Body of pancreas (tissue), 4 donors: Measurements from ENCODE around the gene DNAH5. TPM values are rescaled to one million over a fixed set of nuclear protein-coding genes. Genes with fewer than 3 reads are reported as not detected.

Experiments used
- ATAC-seq: fragments of 150-250 bp; one replicate; pipeline ENCODE4 v1.9.1; 2016
- DNase-seq, 4 donors: peaks; one replicate each; pipeline ENCODE4 v3.0.0-alpha.2; 2019
- H3K27ac ChIP-seq, 4 donors: fragments of 200-600 bp; sonication (generic); 1 replicate in 3 of 4; 2 replicates in 1 of 4; pipeline versions ENCODE4 v1.5.1 to v1.6.1; 2016 to 2019; ENCODE audit warnings: mild to moderate bottlenecking in 1 of 4, mixed read lengths in 1 of 4, moderate library complexity in 1 of 4
- H3K27me3 ChIP-seq, 2 donors: fragments of 200-600 bp; sonication (generic); one replicate each; pipeline ENCODE4 v1.6.0; 2016; ENCODE audit warnings: mild to moderate bottlenecking in 1 of 2
- H3K36me3 ChIP-seq, 2 donors: fragments of 200-600 bp; sonication (generic); replicated peaks in 1 of 2; 2 replicates each; pipeline ENCODE4 v1.5.1; 2016; ENCODE audit warnings: low read depth in 2 of 2; ENCODE audit not compliant: insufficient read depth in 1 of 2
- H3K4me1 ChIP-seq: fragments of 200-600 bp; sonication (generic); one replicate; pipeline ENCODE4 v1.6.0; 2016
- H3K4me3 ChIP-seq, 2 donors: fragments of 200-600 bp; sonication (generic); 1 replicate in 1 of 2; 2 replicates in 1 of 2; pipeline ENCODE4 v1.5.1; 2016 to 2019
- H3K9me3 ChIP-seq, 3 donors: fragments of 200-600 bp; sonication (generic); 1 replicate in 2 of 3; 2 replicates in 1 of 3; pipeline ENCODE4 v1.5.1; 2016
- CTCF ChIP-seq, 7 experiments: fragments of 450-650 bp in 4 of 7; fragments of 200-600 bp in 3 of 7; sonication (generic) in 3 of 7; IDR thresholded peaks; one replicate each; pipeline ENCODE4 v1.5.1; 2016 to 2019; ENCODE audit warnings: antibody characterized with exemption in 7 of 7
- POLR2A ChIP-seq, 3 donors: fragments of 450-650 bp; IDR thresholded peaks; one replicate each; pipeline ENCODE4 v1.6.1; 2016; ENCODE audit warnings: antibody characterized with exemption in 3 of 3, mild to moderate bottlenecking in 2 of 3
- WGBS, 2 donors: methylation state at CpG; one replicate each; pipeline ENCODE4 v1.1.5; 2017; 5-methylcytosine and 5-hydroxymethylcytosine counted together
- intact Hi-C: fragments of 100-400 bp; cut with DNase I; formaldehyde crosslinking; loops from one replicate; pipeline ENCODE4 v1.15.1; 2023
- total RNA-seq, 2 donors: library from RNA; depleted of rRNA; stranded (reverse); fragments of >200 nt; gene quantifications; one replicate each; pipeline ENCODE4 v1.1.0, GENCODE V29; 2016

DNAH5 gene
- total RNA-seq, 2 donors from 2014 or later: 0.99 to 2.6 TPM

GRCh38 chr5:13972029-13972428 lies 27.5 kb upstream of the DNAH5 start:
- 61 to 70% methylated on average over 4 to 7 of the region's 7 CpGs for WGBS, 2 donors
- no peaks in the 10 kb centered on the region for H3K27me3 ChIP-seq
- H3K4me1 ChIP-seq: no peaks in the 10 kb centered on the region
- DNase-seq: no peak
- H3K4me3 ChIP-seq: no peak overlapping the region
- no peak overlapping the region for H3K27ac ChIP-seq
- TF ChIP-seq POLR2A (IDR thresholded peaks at IDR 0.05) (no peak), CTCF (IDR thresholded peaks at IDR 0.05) (no peak)
- no peaks in the 10 kb centered on the region for H3K9me3 ChIP-seq
- no peaks in the 10 kb centered on the region for H3K36me3 ChIP-seq
- ATAC-seq: no peak
- intact Hi-C loops: loop anchor here (10.0 kb wide), 1 partner anchor 123 kb away; no protein-coding TSS in a partner anchor

GRCh38 chr5:13957032-13957645 lies 12.7 kb upstream of the DNAH5 start:
- peak; percentile 74 for ATAC-seq
- Histone ChIP-seq H3K36me3 (no peaks in the 10 kb centered on the region), H3K4me3 (no peak overlapping the region), H3K4me1 (peaks cover 5% of the 10 kb centered on the region), H3K27ac (no peak overlapping the region), H3K27me3 (no peaks in the 10 kb centered on the region), H3K9me3 (no peaks in the 10 kb centered on the region)
- intact Hi-C loops: no loop called here
- DNase-seq: peak in 2 of 4 donors; percentile 13 to 37
- TF ChIP-seq CTCF (IDR thresholded peaks at IDR 0.05) (peak in 6 of 7 experiments; percentile 32 to 70 (median 58)), POLR2A (IDR thresholded peaks at IDR 0.05) (no peak)

GRCh38 chr5:13956471-13956870 lies 12.0 kb upstream of the DNAH5 start:
- Histone ChIP-seq H3K27ac (no peak overlapping the region), H3K4me3 (no peak overlapping the region), H3K27me3 (no peaks in the 10 kb centered on the region), H3K4me1 (peaks cover 5% of the 10 kb centered on the region), H3K36me3 (no peaks in the 10 kb centered on the region), H3K9me3 (no peaks in the 10 kb centered on the region)
- no peak for TF ChIP-seq CTCF (IDR thresholded peaks at IDR 0.05)
- WGBS, 2 donors: 68 to 79% methylated on average over 3 of the region's 3 CpGs
- no peak for ATAC-seq
- DNase-seq: no peak
- intact Hi-C loops: no loop called here

- TF ChIP-seq CTCF (IDR thresholded peaks at IDR 0.05): no peak
- TF ChIP-seq POLR2A (IDR thresholded peaks at IDR 0.05): no peak
- Histone ChIP-seq H3K36me3 (no peaks in the 10 kb centered on the region), H3K27ac (no peak overlapping the region), H3K9me3 (no peaks in the 10 kb centered on the region), H3K27me3 (no peaks in the 10 kb centered on the region), H3K4me3 (no peak overlapping the region), H3K4me1 (peaks cover 5% of the 10 kb centered on the region)
- DNase-seq: no peak
- intact Hi-C loops: no loop called here
- WGBS, 2 donors: 71 to 82% methylated on average over 5 of the region's 5 CpGs
- ATAC-seq: no peak
Measured at GRCh38 chr5:13955896-13956295, 11.4 kb upstream of the DNAH5 start.

- Histone ChIP-seq H3K4me3 (no peak overlapping the region), H3K4me1 (no peaks in the 10 kb centered on the region), H3K36me3 (no peaks in the 10 kb centered on the region), H3K27ac (no peak overlapping the region), H3K27me3 (no peaks in the 10 kb centered on the region), H3K9me3 (no peaks in the 10 kb centered on the region)
- intact Hi-C loops: no loop called here
- DNase-seq: no peak
- TF ChIP-seq POLR2A (IDR thresholded peaks at IDR 0.05) (no peak), CTCF (IDR thresholded peaks at IDR 0.05) (no peak)
- ATAC-seq: no peak
- 87 to 91% methylated on average over 10 of the region's 10 CpGs for WGBS, 2 donors
Measured at GRCh38 chr5:13946111-13946510, 1.6 kb upstream of the DNAH5 start.
